NB4 (cell line): Measurements from ENCODE around the gene C1QTNF8.

ENCODE experiments used
- DNase-seq: peaks from one replicate; pipeline ENCODE4 v3.0.0; 2010; ENCODE audit warnings: low read depth
- H3K4me3 ChIP-seq: one replicate; pipeline ENCODE4 v1.5.1; 2011; ENCODE audit warnings: mild to moderate bottlenecking, low read depth, low read length, moderate library complexity
- MAX ChIP-seq: IDR thresholded peaks from 2 replicates; pipeline ENCODE4 v1.6.1; 2011; ENCODE audit warnings: low read depth, low read length
- MYC ChIP-seq: IDR thresholded peaks from 2 replicates; pipeline ENCODE4 v1.6.1; 2011; ENCODE audit warnings: low read depth, low read length
- POLR2A ChIP-seq: IDR thresholded peaks from 2 replicates; pipeline ENCODE4 v1.6.1; 2011; ENCODE audit warnings: mild to moderate bottlenecking; ENCODE audit not compliant: insufficient read length; ENCODE audit errors: extremely low read depth
- TF ChIP-seq, protein P1 (sequence below): IDR thresholded peaks from one replicate; pipeline ENCODE4 v1.5.1; 2012; ENCODE audit warnings: low read depth, low read length

C1QTNF8 gene

GRCh38 chr16:1084971-1085370 is 11.1 kb downstream of the C1QTNF8 start:
- TF ChIP-seq, protein P1, sequence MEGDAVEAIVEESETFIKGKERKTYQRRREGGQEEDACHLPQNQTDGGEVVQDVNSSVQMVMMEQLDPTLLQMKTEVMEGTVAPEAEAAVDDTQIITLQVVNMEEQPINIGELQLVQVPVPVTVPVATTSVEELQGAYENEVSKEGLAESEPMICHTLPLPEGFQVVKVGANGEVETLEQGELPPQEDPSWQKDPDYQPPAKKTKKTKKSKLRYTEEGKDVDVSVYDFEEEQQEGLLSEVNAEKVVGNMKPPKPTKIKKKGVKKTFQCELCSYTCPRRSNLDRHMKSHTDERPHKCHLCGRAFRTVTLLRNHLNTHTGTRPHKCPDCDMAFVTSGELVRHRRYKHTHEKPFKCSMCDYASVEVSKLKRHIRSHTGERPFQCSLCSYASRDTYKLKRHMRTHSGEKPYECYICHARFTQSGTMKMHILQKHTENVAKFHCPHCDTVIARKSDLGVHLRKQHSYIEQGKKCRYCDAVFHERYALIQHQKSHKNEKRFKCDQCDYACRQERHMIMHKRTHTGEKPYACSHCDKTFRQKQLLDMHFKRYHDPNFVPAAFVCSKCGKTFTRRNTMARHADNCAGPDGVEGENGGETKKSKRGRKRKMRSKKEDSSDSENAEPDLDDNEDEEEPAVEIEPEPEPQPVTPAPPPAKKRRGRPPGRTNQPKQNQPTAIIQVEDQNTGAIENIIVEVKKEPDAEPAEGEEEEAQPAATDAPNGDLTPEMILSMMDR = no peak
- TF ChIP-seq POLR2A (no peak), MYC (no peak), MAX (no peak)

GRCh38 chr16:1082952-1083675 is 12.9 kb downstream of the C1QTNF8 start:
- DNase-seq = no peak
- TF ChIP-seq MAX (no peak), POLR2A (no peak), MYC (no peak)
- TF ChIP-seq, protein P1 = no peak
- H3K4me3 ChIP-seq = no peak overlapping the region

More at GRCh38 chr16:1084971-1085370, 11.1 kb downstream of the C1QTNF8 start:
- no peak overlapping the region for H3K4me3 ChIP-seq
- DNase-seq = no peak

DNA sequence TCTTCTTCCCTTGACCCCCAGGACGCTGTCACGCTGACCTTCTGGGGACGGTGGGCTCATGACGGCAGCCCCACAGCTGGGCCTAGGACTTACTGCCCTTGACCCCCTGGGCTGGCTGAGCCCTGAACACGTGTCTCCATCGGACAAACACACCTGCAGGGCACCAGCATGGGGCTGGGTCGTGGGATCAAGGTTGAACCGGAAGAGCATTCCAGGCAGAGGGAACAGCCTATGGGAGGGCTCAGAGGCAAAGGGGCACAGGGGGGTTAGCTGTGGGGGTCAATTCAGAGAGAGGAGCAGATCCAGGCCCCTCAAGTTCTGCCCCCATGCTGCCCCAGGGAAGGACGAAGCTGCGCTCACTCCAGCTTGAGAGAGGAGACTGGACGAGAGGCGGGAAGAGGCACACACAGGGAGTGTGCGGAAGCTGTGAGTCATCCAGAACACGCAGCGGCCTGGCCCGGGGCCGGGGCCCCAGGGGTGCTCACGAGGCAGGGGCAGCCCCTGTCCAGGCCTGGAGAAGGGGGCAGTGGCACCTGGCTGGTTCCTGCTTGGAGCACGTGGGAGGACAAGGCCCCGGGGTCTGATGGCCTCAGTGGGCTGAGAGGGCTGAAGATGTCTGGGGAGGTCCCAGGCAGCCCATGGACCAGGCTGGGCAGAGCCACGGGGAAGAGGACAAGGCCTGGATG is 13.6 kb downstream of the C1QTNF8 start:
- no peak for DNase-seq
- no peak overlapping the region for H3K4me3 ChIP-seq
- TF ChIP-seq, protein P1 = no peak
- 0 out of 2 replicates have a peak, but pooled peaks have one; percentile 32 for TF ChIP-seq MYC
- TF ChIP-seq MAX = peak; percentile 42; the same call in 1 of the 2 replicates

- no peak for DNase-seq
- TF ChIP-seq POLR2A = no peak
- H3K4me3 ChIP-seq = no peak overlapping the region
Observed at GRCh38 chr16:1081734-1082265, 14.2 kb downstream of the C1QTNF8 start.

- TF ChIP-seq, protein P1 = no peak
- TF ChIP-seq MAX = no peak
- TF ChIP-seq MYC = no peak
- TF ChIP-seq POLR2A = no peak
- no peak for DNase-seq
Observed at GRCh38 chr16:1080801-1081733, 15.0 kb downstream of the C1QTNF8 start.

More at GRCh38 chr16:1080801-1081733, 15.0 kb downstream of the C1QTNF8 start:
- H3K4me3 ChIP-seq = no peak overlapping the region
